ENCODE data around the gene RBFA.
A peak's percentile ranks its signal among the peaks of the same experiment; 100 is the strongest.

Gene RBFA

DNA sequence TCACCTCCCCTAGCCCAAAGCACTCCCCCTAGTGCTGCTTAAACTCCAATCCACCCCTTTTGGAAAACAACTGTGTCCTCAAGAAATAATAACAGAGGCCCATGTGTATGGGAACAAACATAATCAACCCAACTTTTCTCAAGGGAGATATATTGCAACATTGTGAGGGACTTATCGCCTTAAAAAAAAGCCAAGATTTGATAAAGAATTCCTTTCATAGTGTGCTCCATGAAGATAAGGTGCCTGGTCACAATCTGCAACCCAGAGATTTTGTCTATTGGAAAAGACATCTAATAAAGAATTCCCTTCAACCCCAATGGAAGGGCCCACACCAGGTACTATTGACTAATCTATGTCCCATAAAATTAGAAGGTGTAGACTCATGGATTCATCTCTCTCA, 4.5 kb upstream of the RBFA start:
- H3K4me3 ChIP-seq (ENCODE audit: low read depth, low read length) = no peak overlapping the region
- no peak for DNase-seq (ENCODE audit: low read depth)
- TF ChIP-seq, protein P1, sequence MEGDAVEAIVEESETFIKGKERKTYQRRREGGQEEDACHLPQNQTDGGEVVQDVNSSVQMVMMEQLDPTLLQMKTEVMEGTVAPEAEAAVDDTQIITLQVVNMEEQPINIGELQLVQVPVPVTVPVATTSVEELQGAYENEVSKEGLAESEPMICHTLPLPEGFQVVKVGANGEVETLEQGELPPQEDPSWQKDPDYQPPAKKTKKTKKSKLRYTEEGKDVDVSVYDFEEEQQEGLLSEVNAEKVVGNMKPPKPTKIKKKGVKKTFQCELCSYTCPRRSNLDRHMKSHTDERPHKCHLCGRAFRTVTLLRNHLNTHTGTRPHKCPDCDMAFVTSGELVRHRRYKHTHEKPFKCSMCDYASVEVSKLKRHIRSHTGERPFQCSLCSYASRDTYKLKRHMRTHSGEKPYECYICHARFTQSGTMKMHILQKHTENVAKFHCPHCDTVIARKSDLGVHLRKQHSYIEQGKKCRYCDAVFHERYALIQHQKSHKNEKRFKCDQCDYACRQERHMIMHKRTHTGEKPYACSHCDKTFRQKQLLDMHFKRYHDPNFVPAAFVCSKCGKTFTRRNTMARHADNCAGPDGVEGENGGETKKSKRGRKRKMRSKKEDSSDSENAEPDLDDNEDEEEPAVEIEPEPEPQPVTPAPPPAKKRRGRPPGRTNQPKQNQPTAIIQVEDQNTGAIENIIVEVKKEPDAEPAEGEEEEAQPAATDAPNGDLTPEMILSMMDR (conservative IDR thresholded peaks at IDR 0.05; ENCODE audit: low read depth, low read length) = no peak

DNA sequence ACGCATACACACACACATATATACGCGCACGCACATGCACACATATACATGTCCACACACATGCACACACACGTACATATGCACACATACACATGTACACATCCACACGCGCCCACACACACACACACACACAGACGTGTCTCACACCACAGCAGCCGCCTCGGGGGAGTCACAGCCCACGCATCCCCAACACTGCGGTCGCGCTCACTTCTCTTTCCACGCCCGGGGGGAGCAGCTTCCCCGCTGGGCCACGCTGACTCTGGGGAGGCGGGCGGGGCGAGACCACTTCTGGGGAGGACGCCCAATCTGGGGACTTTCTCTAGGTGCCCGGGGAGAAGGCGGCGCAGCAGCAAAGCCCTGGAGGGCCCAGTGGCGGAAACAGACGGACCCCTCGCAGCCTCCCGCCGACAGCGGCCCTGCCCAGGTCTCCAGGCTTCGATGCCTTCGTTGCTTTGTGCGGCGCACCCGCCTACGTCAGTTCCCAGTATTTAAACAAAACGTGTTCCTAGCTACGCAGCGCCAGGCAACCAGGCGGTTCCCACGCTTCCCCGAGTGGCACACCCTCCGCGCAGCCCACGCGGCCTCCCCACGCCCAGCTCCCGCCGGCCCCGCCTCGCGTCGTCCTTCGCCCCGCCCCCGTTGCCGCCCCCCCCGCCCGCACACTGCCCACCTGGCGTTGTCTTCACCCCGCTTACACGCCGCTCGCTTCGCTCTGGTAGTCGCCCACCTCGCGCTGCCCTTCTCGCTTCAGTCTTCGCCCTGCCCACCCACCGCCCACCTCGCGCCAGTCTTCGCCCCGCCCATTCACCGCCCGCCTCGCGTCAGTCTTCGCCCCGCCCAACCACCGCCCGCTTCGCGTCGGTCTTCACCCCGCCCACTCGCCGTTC, 810 bp upstream of the RBFA start:
- H3K4me3 ChIP-seq (ENCODE audit: low read depth, low read length) = peak overlapping the region; percentile 88
- DNase-seq (ENCODE audit: low read depth) = peak; percentile 28
- TF ChIP-seq, protein P1 (conservative IDR thresholded peaks at IDR 0.05; ENCODE audit: low read depth, low read length) = no peak

DNA sequence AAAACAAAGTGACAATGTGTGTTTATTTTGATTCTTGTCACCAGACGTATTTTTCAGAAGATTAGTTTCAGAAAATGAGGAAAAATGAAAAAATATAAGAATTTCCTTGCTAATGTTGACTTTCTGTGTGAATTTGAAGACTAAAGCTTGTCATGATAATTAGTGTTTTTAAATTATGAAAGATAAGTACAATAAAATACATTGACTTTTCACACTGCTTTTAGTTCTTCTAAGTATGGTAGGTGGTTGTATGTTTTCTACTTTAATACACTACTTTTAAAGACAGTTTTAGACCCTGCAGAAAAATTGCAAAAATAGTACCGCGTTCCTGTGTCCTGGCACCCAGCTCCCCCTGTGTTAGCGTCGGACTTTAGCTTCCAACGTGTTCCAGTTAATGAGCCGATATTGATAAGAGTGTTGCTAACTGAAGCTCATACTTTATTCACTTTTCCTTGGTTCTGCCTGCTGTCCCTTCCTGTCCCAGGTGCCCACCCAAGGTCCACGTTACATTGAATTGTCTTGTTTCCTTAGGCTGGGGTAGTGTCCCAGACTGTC, 695 bp downstream of the RBFA start:
- peak; percentile 15 for DNase-seq (ENCODE audit: low read depth)
- TF ChIP-seq, protein P1 (conservative IDR thresholded peaks at IDR 0.05; ENCODE audit: low read depth, low read length) = peak; percentile 22
- H3K4me3 ChIP-seq (ENCODE audit: low read depth, low read length) = peak overlapping the region; percentile 88

DNA sequence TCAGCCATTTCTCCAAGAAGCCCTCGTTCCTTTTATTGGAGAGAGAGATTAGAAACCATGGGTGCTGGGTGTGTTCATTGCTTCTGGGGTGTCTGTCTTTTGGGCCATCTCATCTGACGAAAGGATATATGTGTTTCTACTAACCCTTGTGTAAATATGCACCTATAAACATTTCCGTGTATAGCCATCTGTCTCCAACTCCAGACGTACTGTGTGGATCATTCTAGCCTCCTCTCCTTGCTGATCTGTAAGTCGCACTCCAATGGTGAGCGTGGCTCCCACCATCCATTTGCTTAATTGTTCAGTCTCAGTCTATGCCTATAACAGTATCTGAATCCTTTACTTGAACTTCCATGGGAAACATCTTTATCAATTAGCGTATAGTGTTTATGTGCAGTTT, 1.8 kb downstream of the RBFA start:
- no peak overlapping the region for H3K4me3 ChIP-seq (ENCODE audit: low read depth, low read length)
- TF ChIP-seq, protein P1 (conservative IDR thresholded peaks at IDR 0.05; ENCODE audit: low read depth, low read length) = no peak
- DNase-seq (ENCODE audit: low read depth) = no peak

DNA sequence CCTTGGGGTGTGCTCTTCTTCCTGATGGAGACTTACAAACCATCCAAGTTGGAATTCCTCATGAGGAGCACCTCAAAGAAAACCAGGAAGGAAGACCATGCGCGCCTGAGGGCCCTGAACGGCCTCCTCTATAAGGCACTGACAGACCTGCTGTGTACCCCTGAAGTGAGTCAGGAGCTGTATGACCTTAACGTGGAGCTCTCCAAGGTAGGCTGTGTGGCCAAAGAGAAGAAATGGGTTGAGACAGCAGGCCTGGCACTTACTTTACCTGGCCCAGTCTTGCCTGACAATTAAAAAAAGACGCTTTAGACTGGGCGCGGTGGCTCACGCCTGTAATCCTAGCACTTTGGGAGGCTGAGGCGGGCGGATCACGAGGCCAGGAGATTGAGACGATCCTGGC, 3.1 kb downstream of the RBFA start:
- DNase-seq (ENCODE audit: low read depth) = no peak
- no peak overlapping the region for H3K4me3 ChIP-seq (ENCODE audit: low read depth, low read length)
- TF ChIP-seq, protein P1 (conservative IDR thresholded peaks at IDR 0.05; ENCODE audit: low read depth, low read length) = no peak

DNA sequence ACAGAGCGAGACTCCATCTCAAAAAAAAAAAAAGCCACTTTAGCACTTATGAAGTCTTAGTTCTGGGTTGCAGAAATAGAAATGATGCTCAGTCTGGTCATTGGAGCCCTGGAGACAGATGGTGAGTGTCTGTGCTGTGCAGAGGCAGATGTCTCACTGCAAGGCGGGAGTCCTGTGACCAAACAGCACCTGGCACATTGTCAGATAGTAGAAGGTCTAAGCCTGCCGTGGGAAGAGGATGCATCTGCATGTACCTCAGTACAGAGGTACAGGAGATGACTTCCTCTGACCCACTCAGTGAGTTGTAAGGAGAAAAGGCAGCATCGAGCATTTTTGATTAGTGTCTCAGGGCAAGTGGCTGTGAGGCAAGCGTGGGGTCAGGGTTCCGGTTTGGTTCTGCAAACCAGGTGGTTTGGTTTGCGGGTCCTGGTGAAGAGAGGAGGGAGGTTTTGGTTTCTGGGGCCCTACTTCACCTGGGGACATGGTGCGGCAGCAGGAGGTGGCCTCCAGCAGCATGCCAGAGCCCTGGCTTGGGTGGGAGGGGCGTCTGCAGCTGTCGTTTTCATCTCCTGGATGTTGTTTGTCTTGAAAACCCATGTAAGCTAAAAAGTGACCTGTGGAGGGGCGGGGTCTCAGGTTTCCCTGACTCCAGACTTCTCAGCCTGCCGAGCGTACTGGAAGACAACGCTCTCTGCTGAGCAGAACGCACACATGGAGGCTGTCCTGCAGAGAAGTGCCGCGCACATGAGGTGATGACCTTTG, 3.8 kb downstream of the RBFA start:
- no peak for DNase-seq (ENCODE audit: low read depth)
- H3K4me3 ChIP-seq (ENCODE audit: low read depth, low read length) = no peak overlapping the region
- TF ChIP-seq, protein P1 (conservative IDR thresholded peaks at IDR 0.05; ENCODE audit: low read depth, low read length) = no peak

All from choroid plexus epithelial cell (primary cell).